A673 (cell line): ENCODE data around the gene GAB2. TPM values are rescaled to one million over a fixed set of nuclear protein-coding genes. Genes with fewer than 3 reads are reported as not detected.

Source experiments
- BruUV-seq: library from RNA; stranded (reverse); fragments of 400-500 nt; replicated peaks from 2 replicates; lab custom pipeline; 2021; lab: Mats Ljungman, UMichigan
- CTCF ChIA-PET: fragments of 300-600 bp; sonication (Branson Sonifier 250); formaldehyde crosslinking; loops from one replicate; lab custom pipeline; 2022; ENCODE audit warnings: antibody characterized with exemption; lab: Charles Lee
- POLR2A ChIA-PET: fragments of 300-600 bp; sonication (Branson Sonifier 250); formaldehyde crosslinking; loops from one replicate; lab custom pipeline; 2022; ENCODE audit warnings: antibody characterized with exemption; ENCODE audit not compliant: low non-redundant PET; lab: Charles Lee
- DNase-seq: peaks from one replicate; pipeline ENCODE4 v3.0.0-alpha.2; 2015; ENCODE audit warnings: low spot score
- H3K27ac ChIP-seq: fragments of 200-600 bp; sonication (generic); 2 replicates; pipeline ENCODE4 v1.5.1; 2016; ENCODE audit warnings: mixed run types, low read depth, mild to moderate bottlenecking, mixed read lengths, antibody characterized with exemption, low read length; ENCODE audit not compliant: poor library complexity, severe bottlenecking
- H3K27me3 ChIP-seq: fragments of 200-600 bp; sonication (generic); replicated peaks from 2 replicates; pipeline ENCODE4 v1.6.1; 2017; ENCODE audit warnings: mixed run types, low read depth, mild to moderate bottlenecking, mixed read lengths, antibody characterized with exemption, low read length; ENCODE audit not compliant: insufficient read depth, poor library complexity
- H3K36me3 ChIP-seq: fragments of 200-600 bp; sonication (generic); 2 replicates; pipeline ENCODE4 v1.6.1; 2016; ENCODE audit warnings: mixed run types, mild to moderate bottlenecking, mixed read lengths, antibody characterized with exemption, low read length; ENCODE audit not compliant: insufficient read depth, poor library complexity, severe bottlenecking
- H3K4me1 ChIP-seq: fragments of 200-600 bp; sonication (generic); 2 replicates; pipeline ENCODE4 v1.6.1; 2017; ENCODE audit warnings: mixed run types, mild to moderate bottlenecking, mixed read lengths, antibody characterized with exemption, low read length; ENCODE audit not compliant: insufficient read depth, poor library complexity, severe bottlenecking
- H3K4me3 ChIP-seq: fragments of 200-600 bp; sonication (generic); 2 replicates; pipeline ENCODE4 v1.5.1; 2016; ENCODE audit warnings: low read depth, mixed run types, mild to moderate bottlenecking, mixed read lengths, low read length; ENCODE audit not compliant: poor library complexity, severe bottlenecking
- H3K9me3 ChIP-seq: fragments of 200-600 bp; sonication (generic); 2 replicates; pipeline ENCODE4 v1.6.1; 2016; ENCODE audit warnings: mixed run types, low read depth, mild to moderate bottlenecking, mixed read lengths, antibody characterized with exemption, low read length; ENCODE audit not compliant: poor library complexity, severe bottlenecking
- CTCF ChIP-seq: fragments of 300-800, 200-600 bp; sonication (generic); conservative IDR thresholded peaks from 2 replicates; pipeline ENCODE4 v1.5.1; 2017; ENCODE audit warnings: low read depth, mild to moderate bottlenecking, antibody characterized with exemption, low read length, moderate library complexity, mixed read lengths
- EZH2 ChIP-seq: fragments of 200-600 bp; sonication (generic); IDR thresholded peaks from 2 replicates; pipeline ENCODE4 v1.6.1; 2017; ENCODE audit warnings: borderline replicate concordance, low read depth, mild to moderate bottlenecking, mixed read lengths, antibody characterized with exemption, low read length; ENCODE audit not compliant: poor library complexity, severe bottlenecking
- intact Hi-C: fragments of 100-400 bp; cut with micrococcal nuclease; formaldehyde crosslinking; loops from one replicate; pipeline ENCODE4 v1.10.0; 2022; ENCODE audit not compliant: unreplicated experiment
- total RNA-seq: library from RNA; stranded (reverse); gene quantifications from 2 replicates; pipeline ENCODE4 v1.2.3, GENCODE V29; 2021

GAB2 gene
- total RNA-seq, 1 experiment from 2014 or later: 21.5 TPM

- no TSS peak for BruUV-seq
- TF ChIP-seq EZH2: no peak
- no peak for TF ChIP-seq CTCF
- ChIA-PET POLR2A (no interaction called here), CTCF (no interaction called here)
- Histone ChIP-seq H3K36me3 (no peaks in the 10 kb centered on the region), H3K27ac (no peak overlapping the region), H3K4me1 (peaks cover 4% of the 10 kb centered on the region), H3K27me3 (no peaks in the 10 kb centered on the region), H3K9me3 (no peaks in the 10 kb centered on the region), H3K4me3 (no peak overlapping the region)
- DNase-seq: no peak
- intact Hi-C loops: no loop called here
Measured at GRCh38 chr11:78398715-78399114, 18.9 kb downstream of the GAB2 start.

- intact Hi-C loops: no loop called here
- Histone ChIP-seq H3K36me3 (no peaks in the 10 kb centered on the region), H3K9me3 (no peaks in the 10 kb centered on the region), H3K4me3 (no peak overlapping the region), H3K27me3 (no peaks in the 10 kb centered on the region), H3K27ac (no peak overlapping the region), H3K4me1 (peaks cover 4% of the 10 kb centered on the region)
- ChIA-PET POLR2A (no interaction called here), CTCF (no interaction called here)
- no TSS peak for BruUV-seq
- no peak for TF ChIP-seq EZH2
- no peak for TF ChIP-seq CTCF
- DNase-seq: no peak
Measured at GRCh38 chr11:78397398-78397797, 20.2 kb downstream of the GAB2 start.

- no TSS peak for BruUV-seq
- DNase-seq: no peak
- Histone ChIP-seq H3K4me1 (peaks cover 4% of the 10 kb centered on the region), H3K27me3 (no peaks in the 10 kb centered on the region), H3K9me3 (no peaks in the 10 kb centered on the region), H3K36me3 (no peaks in the 10 kb centered on the region), H3K27ac (no peak overlapping the region), H3K4me3 (no peak overlapping the region)
- intact Hi-C loops: no loop called here
- POLR2A ChIA-PET: no interaction called here
- no peak for TF ChIP-seq EZH2
- TF ChIP-seq CTCF: no peak
- CTCF ChIA-PET: no interaction called here
Measured at GRCh38 chr11:78395597-78395996, 22.0 kb downstream of the GAB2 start.
